Measurements from ENCODE around the gene BICDL2. TPM values are rescaled to one million over a fixed set of nuclear protein-coding genes. Genes with fewer than 3 reads are reported as not detected.

Gene BICDL2
- total and polyA plus RNA-seq, 2 of the 4 experiments (the other 2 are of a cell fraction) = 0.17 to 0.18 TPM

DNA sequence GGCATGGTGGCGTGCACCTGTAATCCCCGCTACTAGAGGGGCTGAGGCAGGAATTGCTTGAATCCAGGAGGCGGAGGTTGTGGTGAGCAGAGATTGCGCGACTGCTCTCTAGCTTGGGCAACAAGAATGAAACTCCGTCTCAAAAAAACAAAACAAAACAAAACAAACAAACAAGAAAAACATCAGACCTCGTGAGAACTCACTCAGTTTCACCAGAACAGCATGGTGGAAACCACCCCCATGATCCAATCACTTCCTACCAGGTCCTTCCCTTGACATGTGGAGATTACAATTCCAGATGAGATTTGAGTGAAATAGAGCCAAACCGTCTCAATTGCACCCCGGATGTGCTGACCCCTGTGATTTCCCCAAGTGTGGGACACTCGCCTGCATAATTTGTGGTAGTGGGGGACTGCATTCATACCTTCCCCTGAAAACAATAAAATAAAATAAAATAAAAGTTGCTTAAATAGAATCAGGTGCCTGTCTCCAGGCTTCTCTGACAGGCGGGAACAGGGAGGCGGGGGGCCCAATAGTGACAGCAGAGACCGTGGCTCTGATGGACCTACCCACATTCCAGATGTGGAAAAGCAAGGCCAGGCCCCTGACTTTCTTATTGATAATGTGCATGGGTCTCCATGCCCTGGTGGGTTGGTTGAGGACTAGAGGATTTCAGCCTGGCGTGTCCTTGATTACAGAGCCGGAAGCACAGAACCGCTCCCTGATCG is 49.3 kb upstream of the BICDL2 start:
- Histone ChIP-seq H3K9me3 (ENCODE audit: control insufficient read depth, insufficient read depth, low read length) (no peaks in the 10 kb centered on the region), H2AK9ac (replicated peaks; ENCODE audit: low read depth, low read length, poor library complexity) (no peak overlapping the region), H3K4me3 (ENCODE audit: insufficient read depth, low read depth, low read length) (no peak overlapping the region), H3K23ac (ENCODE audit: low read depth, low read length) (no peak overlapping the region), H4K8ac (ENCODE audit: low read depth in 2 of 2, low read length in 2 of 2) (no peak overlapping the region), H3K9me1 (ENCODE audit: insufficient read depth, low read length) (no peaks in the 10 kb centered on the region), H2BK20ac (ENCODE audit: low read depth, low read length) (no peak overlapping the region), H2AFZ (replicated peaks; ENCODE audit: low read length, poor library complexity) (no peak overlapping the region), H3K27ac (ENCODE audit: insufficient read depth, low read length) (no peak overlapping the region), H3K4ac (ENCODE audit: low read depth, low read length) (no peak overlapping the region), H3K4me2 (ENCODE audit: low read depth, low read length) (no peak overlapping the region), H3K36me3 (ENCODE audit: control insufficient read depth, insufficient read depth, low read length) (no peaks in the 10 kb centered on the region), H2AK5ac (ENCODE audit: low read depth, low read length) (no peak overlapping the region), H2BK15ac (ENCODE audit: low read depth, low read length) (no peak overlapping the region), H4K91ac (ENCODE audit: insufficient read depth, low read depth, low read length) (no peak overlapping the region), H3K56ac (ENCODE audit: extremely low read depth, insufficient read depth, low read length) (no peak overlapping the region), H3K27me3 (ENCODE audit: control insufficient read depth, insufficient read depth, low read length) (peaks cover 13% of the 10 kb centered on the region), H2BK5ac (ENCODE audit: low read depth, low read length, poor library complexity, severe bottlenecking) (no peak overlapping the region), H2BK120ac (ENCODE audit: low read depth, low read length) (no peak overlapping the region), H4K5ac (ENCODE audit: low read depth, low read length) (no peak overlapping the region), H3K79me1 (ENCODE audit: low read depth in 1 of 2, low read length in 2 of 2) (no peaks in the 10 kb centered on the region), H3K9ac (ENCODE audit: low read depth, low read length) (no peak overlapping the region), H3K18ac (ENCODE audit: low read depth, low read length) (no peak overlapping the region), H3K4me1 (ENCODE audit: control insufficient read depth, insufficient read depth, low read length) (no peaks in the 10 kb centered on the region), H4K20me1 (ENCODE audit: insufficient read depth, low read length) (no peaks in the 10 kb centered on the region), H3K14ac (replicated peaks; ENCODE audit: low read depth, low read length) (no peak overlapping the region)
- dilution Hi-C loops (cut with HindIII; ENCODE audit: low sequenced_read_pairs, unreplicated experiment) (no loop called here), in situ Hi-C loops (cut with MboI; ENCODE audit: low sequenced_read_pairs) (no loop called here), intact Hi-C loops (cut with micrococcal nuclease) (no loop called here)
- POLR2A ChIA-PET (ENCODE audit: unreplicated experiment) = no interaction called here
- no CpG with 5 or more reads among the region's 17 CpGs for WGBS, 2 experiments (ENCODE audit: extremely low coverage in 2 of 2, insufficient read length in 1 of 2)
- ATAC-seq (ENCODE audit: low read depth) (no peak), DNase-seq (no peak)
- BruUV-seq (replicated peaks) = no TSS peak
- CTCF ChIA-PET = no interaction called here
- TF ChIP-seq CEBPB (IDR thresholded peaks at IDR 0.05; ENCODE audit: low read depth, low read length) = no peak
- TF ChIP-seq FOS (IDR thresholded peaks at IDR 0.05; ENCODE audit: low read depth, low read length) = no peak
- no peak for TF ChIP-seq BHLHE40 (IDR thresholded peaks at IDR 0.05; ENCODE audit: low read depth, low read length)
- TF ChIP-seq, protein P1, sequence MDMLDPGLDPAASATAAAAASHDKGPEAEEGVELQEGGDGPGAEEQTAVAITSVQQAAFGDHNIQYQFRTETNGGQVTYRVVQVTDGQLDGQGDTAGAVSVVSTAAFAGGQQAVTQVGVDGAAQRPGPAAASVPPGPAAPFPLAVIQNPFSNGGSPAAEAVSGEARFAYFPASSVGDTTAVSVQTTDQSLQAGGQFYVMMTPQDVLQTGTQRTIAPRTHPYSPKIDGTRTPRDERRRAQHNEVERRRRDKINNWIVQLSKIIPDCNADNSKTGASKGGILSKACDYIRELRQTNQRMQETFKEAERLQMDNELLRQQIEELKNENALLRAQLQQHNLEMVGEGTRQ (IDR thresholded peaks at IDR 0.05; ENCODE audit: low read depth, low read length) = no peak
- no peak for TF ChIP-seq MXI1 (IDR thresholded peaks at IDR 0.05; ENCODE audit: borderline replicate concordance, low read depth, low read length)
- no peak for TF ChIP-seq RCOR1 (IDR thresholded peaks at IDR 0.05; ENCODE audit: insufficient replicate concordance, low read length)
- no peak for TF ChIP-seq MAFK (IDR thresholded peaks at IDR 0.05; ENCODE audit: low read depth, low read length)
- no peak for TF ChIP-seq MAZ (IDR thresholded peaks at IDR 0.05; ENCODE audit: borderline replicate concordance, low read depth, low read length)
- no peak for TF ChIP-seq NFE2L2 (IDR thresholded peaks at IDR 0.05; ENCODE audit: low read depth, low read length)
- no peak for TF ChIP-seq CHD1 (IDR thresholded peaks at IDR 0.05; ENCODE audit: low read depth, low read length)
- TF ChIP-seq, protein P2, sequence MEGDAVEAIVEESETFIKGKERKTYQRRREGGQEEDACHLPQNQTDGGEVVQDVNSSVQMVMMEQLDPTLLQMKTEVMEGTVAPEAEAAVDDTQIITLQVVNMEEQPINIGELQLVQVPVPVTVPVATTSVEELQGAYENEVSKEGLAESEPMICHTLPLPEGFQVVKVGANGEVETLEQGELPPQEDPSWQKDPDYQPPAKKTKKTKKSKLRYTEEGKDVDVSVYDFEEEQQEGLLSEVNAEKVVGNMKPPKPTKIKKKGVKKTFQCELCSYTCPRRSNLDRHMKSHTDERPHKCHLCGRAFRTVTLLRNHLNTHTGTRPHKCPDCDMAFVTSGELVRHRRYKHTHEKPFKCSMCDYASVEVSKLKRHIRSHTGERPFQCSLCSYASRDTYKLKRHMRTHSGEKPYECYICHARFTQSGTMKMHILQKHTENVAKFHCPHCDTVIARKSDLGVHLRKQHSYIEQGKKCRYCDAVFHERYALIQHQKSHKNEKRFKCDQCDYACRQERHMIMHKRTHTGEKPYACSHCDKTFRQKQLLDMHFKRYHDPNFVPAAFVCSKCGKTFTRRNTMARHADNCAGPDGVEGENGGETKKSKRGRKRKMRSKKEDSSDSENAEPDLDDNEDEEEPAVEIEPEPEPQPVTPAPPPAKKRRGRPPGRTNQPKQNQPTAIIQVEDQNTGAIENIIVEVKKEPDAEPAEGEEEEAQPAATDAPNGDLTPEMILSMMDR (conservative IDR thresholded peaks at IDR 0.05; ENCODE audit: low read depth, low read length) = no peak
- TF ChIP-seq SMC3 (IDR thresholded peaks at IDR 0.05; ENCODE audit: low read depth, low read length) = no peak
- TF ChIP-seq, protein P3, sequence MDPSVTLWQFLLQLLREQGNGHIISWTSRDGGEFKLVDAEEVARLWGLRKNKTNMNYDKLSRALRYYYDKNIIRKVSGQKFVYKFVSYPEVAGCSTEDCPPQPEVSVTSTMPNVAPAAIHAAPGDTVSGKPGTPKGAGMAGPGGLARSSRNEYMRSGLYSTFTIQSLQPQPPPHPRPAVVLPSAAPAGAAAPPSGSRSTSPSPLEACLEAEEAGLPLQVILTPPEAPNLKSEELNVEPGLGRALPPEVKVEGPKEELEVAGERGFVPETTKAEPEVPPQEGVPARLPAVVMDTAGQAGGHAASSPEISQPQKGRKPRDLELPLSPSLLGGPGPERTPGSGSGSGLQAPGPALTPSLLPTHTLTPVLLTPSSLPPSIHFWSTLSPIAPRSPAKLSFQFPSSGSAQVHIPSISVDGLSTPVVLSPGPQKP (IDR thresholded peaks at IDR 0.05; ENCODE audit: borderline replicate concordance, low read depth, low read length) = no peak
- no peak for TF ChIP-seq RAD21 (IDR thresholded peaks at IDR 0.05; ENCODE audit: low read length)
- TF ChIP-seq RFX5 (IDR thresholded peaks at IDR 0.05; ENCODE audit: low read depth, low read length) = no peak

All from IMR-90 (cell line).